Measurements from ENCODE around the gene DDAH2. TPM values are rescaled to one million over a fixed set of nuclear protein-coding genes. Genes with fewer than 3 reads are reported as not detected.

Gene DDAH2
- total RNA-seq (2013) = 42.0 TPM
- 10 to 100 TPM; 29.8 to 56.0 (median 30.6) TPM for polyA plus RNA-seq
- polyA minus RNA-seq = 41.7 and 51.1 TPM in 2 replicates
- total RNA-seq = 5.7 to 48.6 (median 35.1) reads per million in 11 experiments

- intact Hi-C loops (cut with micrococcal nuclease) = loop anchor here (1.0 to 10.0 kb wide), 3 partner anchors 7 to 106 kb away; partner anchors contain the start of gene CLIC1 (in 1 of the 2)
- Histone ChIP-seq H3K27ac (ENCODE audit: low read depth in 1 of 2, low read length in 2 of 2) (peak within 1 kb of the TSS; percentile 94 to 96), H3K4me2 (replicated peaks; ENCODE audit: extremely low read depth, low read length, poor library complexity, severe bottlenecking) (peak within 1 kb of the TSS; percentile 92), H3K9ac (ENCODE audit: insufficient read depth, low read length, poor library complexity, severe bottlenecking) (peak within 1 kb of the TSS; percentile 71), H3K4me1 (ENCODE audit: control insufficient read depth in 1 of 2, insufficient read depth in 2 of 2, low read length in 2 of 2) (peaks cover 70 to 84% of the 10 kb centered on the region in 2 donors), H3K4me3 (replicated peaks in 1 of 3; ENCODE audit: low read depth in 2 of 3, low read length in 3 of 3) (peak within 1 kb of the TSS; percentile 68 to 87 (median 81)), H3K79me2 (ENCODE audit: insufficient read depth, low read length) (peaks cover 53% of the 10 kb centered on the region), H3K27me3 (ENCODE audit: control insufficient read depth in 2 of 2, insufficient read depth in 2 of 2, low read length in 2 of 2) (no peaks in the 10 kb centered on the region), H2AFZ (ENCODE audit: insufficient read depth, low read depth, low read length, poor library complexity, severe bottlenecking) (no peak within 1 kb of the TSS), H4K20me1 (ENCODE audit: insufficient read depth, low read length) (peaks cover 38% of the 10 kb centered on the region), H3K36me3 (replicated peaks in 1 of 2; ENCODE audit: control insufficient read depth in 1 of 2, insufficient read depth in 2 of 2, low read length in 2 of 2) (peaks cover 36% of the 10 kb centered on the region in 2 donors), H3K9me3 (replicated peaks in 1 of 2; ENCODE audit: control insufficient read depth in 1 of 2, insufficient read depth in 1 of 2, low read length in 2 of 2) (no peaks in the 10 kb centered on the region)
- peaks cover 1 to 6% (median 4%) of the 10 kb centered on the region in 3 donors for H3K27me3 Mint-ChIP-seq (ENCODE audit: low read depth in 3 of 3)
- WGBS (ENCODE audit: insufficient coverage) = 19% methylated on average over 14 of the region's 36 CpGs
- DNase-seq = no peak
- H3K9me3 Mint-ChIP-seq = peaks cover 0 to 4% (median 0%) of the 10 kb centered on the region in 7 donors
- peaks cover 63 to 65% of the 10 kb centered on the region in 2 donors for H3K36me3 Mint-ChIP-seq
- peak within 1 kb of the TSS; percentile 96 to 99 (median 98) for H3K27ac Mint-ChIP-seq
- no peak for TF ChIP-seq CTCF (IDR thresholded peaks at IDR 0.05)
- H3K4me1 Mint-ChIP-seq = peaks cover 70% of the 10 kb centered on the region
- H3K4me3 Mint-ChIP-seq = peak within 1 kb of the TSS; percentile 96
Observed at GRCh38 chr6:31728767-31729514, at the start of gene DDAH2. Gene DDAH2 (minus strand): TSS chr6:31729299. CDS start chr6:31729161, 138 bp downstream.

GRCh38 chr6:31778193-31778592, 49.1 kb upstream of the DDAH2 start:
- Mint-ChIP-seq H3K4me1 (peaks cover 15% of the 10 kb centered on the region), H3K9me3 (no peaks in the 10 kb centered on the region), H3K27ac (peak overlapping the region in 4 of 7 donors; percentile 15 to 74 (median 36)), H3K4me3 (no peak overlapping the region), H3K27me3 (ENCODE audit: low read depth in 3 of 3) (peaks cover 0 to 3% (median 2%) of the 10 kb centered on the region in 3 donors), H3K36me3 (peaks cover 42 to 58% of the 10 kb centered on the region in 2 donors)
- Histone ChIP-seq H3K27me3 (ENCODE audit: control insufficient read depth in 2 of 2, insufficient read depth in 2 of 2, low read length in 2 of 2) (no peaks in the 10 kb centered on the region), H4K20me1 (ENCODE audit: insufficient read depth, low read length) (no peaks in the 10 kb centered on the region), H3K27ac (ENCODE audit: low read depth in 1 of 2, low read length in 2 of 2) (no peak overlapping the region), H3K4me1 (ENCODE audit: control insufficient read depth in 1 of 2, insufficient read depth in 2 of 2, low read length in 2 of 2) (peaks cover 13 to 15% of the 10 kb centered on the region in 2 donors), H3K9me3 (replicated peaks in 1 of 2; ENCODE audit: control insufficient read depth in 1 of 2, insufficient read depth in 1 of 2, low read length in 2 of 2) (no peaks in the 10 kb centered on the region), H3K9ac (ENCODE audit: insufficient read depth, low read length, poor library complexity, severe bottlenecking) (no peak overlapping the region), H3K36me3 (replicated peaks in 1 of 2; ENCODE audit: control insufficient read depth in 1 of 2, insufficient read depth in 2 of 2, low read length in 2 of 2) (peaks cover 51 to 54% of the 10 kb centered on the region in 2 donors), H3K79me2 (ENCODE audit: insufficient read depth, low read length) (no peaks in the 10 kb centered on the region), H2AFZ (ENCODE audit: insufficient read depth, low read depth, low read length, poor library complexity, severe bottlenecking) (no peak overlapping the region), H3K4me3 (replicated peaks in 1 of 3; ENCODE audit: low read depth in 2 of 3, low read length in 3 of 3) (no peak overlapping the region), H3K4me2 (replicated peaks; ENCODE audit: extremely low read depth, low read length, poor library complexity, severe bottlenecking) (no peak overlapping the region)
- TF ChIP-seq CTCF (IDR thresholded peaks at IDR 0.05) = no peak
- 98% methylated on average over 5 of the region's 5 CpGs for WGBS (ENCODE audit: insufficient coverage)
- intact Hi-C loops (cut with micrococcal nuclease) = no loop called here
- no peak for DNase-seq
